NCI-H82 treated with DMSO at 0.1 percent for 48 hours (cell line): ENCODE results near the gene HSPG2.
"Not testable (repeated sequence)": the region's sequence is repeated elsewhere in the genome, so short reads cannot be mapped to it uniquely, and the experiment has no call there.

Experiments
- DNase-seq: peaks from one replicate; lab custom pipeline; 2025; ENCODE audit not compliant: unreplicated experiment; lab: John Stamatoyannopoulos, UW

Gene HSPG2

GRCh38 chr1:21937034-21937371 is at the start of gene HSPG2:
Gene HSPG2 (minus strand): TSS chr1:21937310. CDS start chr1:21937217, 93 bp downstream.
- no peak for DNase-seq

- DNase-seq, result not testable (repeated sequence)
These were observed 49.3 kb upstream of the HSPG2 start for GRCh38 chr1:21986386-21986785.

DNA sequence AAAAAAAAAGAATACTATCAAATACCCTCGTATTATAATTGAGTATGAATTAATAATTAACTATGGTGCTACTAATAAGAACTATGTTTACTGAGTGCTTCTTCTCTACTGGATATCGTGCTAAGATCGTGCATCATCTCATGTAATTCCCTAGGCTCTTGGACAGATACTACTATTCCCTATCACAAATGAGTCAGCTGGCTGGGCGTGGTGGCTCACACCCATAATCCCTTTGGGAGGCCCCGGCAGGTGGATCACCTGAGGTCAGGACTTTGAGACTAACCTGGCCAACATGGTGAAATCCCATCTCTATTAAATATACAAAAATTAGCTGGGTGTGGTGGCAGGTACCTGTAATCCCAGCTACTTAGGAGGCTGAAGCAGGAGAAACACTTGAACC is 48.8 kb upstream of the HSPG2 start:
- not testable (repeated sequence) for DNase-seq

DNA sequence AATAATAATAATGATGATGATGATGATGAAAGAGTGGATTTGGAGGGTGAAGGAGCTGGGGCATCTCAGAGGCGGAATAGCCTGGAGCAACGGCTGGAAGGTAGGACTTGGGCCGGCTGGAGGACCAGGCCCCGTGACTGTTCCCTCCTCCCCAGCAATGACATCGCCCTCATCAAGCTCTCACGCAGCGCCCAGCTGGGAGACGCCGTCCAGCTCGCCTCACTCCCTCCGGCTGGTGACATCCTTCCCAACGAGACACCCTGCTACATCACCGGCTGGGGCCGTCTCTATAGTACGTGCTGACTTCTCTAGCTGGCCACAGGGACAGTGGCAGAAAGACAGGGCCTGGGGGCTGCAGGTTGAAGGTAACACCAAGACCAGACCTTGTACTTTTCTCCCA is 46.4 kb upstream of the HSPG2 start:
- not testable (repeated sequence) for DNase-seq

DNA sequence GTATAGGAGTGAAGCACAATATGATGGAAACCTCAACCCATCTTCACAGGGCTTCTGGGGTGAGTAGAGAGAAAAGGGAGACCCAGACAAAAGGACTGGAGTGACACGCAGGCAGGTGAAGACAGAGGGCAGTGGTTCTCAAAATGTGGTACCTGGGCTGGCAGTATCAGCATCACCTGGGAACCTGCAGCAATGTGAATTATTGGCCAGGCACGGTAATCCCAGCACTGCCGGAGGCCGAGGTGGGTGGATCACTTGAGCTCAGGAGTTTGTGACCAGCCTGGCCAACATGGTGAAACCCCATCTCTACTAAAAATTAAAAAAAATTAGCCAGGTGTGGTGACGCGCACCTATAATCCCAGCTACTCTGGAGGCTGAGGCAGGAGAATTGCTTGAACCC is 45.0 kb upstream of the HSPG2 start:
- not testable (repeated sequence) for DNase-seq

DNA sequence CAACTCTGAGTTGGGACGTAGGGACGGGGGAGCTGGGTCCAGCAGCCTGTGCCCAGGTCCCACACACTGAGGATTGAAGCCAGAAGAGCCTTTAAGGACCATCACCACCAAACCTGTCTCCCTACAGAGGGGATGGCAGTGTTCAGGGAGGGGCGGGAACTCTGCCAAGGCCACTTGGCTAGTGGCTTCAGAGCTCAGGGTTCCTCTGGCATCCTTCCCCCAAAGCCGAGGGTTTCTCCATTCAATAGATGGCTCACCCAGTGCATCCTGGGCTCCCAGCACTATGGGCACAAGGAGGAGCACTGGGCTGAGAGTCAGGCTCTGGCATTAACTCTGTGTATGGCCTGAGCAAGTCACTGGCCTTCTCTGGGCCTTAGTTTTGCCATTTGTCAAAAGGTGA is 44.1 kb upstream of the HSPG2 start:
- DNase-seq, result not testable (repeated sequence)

DNA sequence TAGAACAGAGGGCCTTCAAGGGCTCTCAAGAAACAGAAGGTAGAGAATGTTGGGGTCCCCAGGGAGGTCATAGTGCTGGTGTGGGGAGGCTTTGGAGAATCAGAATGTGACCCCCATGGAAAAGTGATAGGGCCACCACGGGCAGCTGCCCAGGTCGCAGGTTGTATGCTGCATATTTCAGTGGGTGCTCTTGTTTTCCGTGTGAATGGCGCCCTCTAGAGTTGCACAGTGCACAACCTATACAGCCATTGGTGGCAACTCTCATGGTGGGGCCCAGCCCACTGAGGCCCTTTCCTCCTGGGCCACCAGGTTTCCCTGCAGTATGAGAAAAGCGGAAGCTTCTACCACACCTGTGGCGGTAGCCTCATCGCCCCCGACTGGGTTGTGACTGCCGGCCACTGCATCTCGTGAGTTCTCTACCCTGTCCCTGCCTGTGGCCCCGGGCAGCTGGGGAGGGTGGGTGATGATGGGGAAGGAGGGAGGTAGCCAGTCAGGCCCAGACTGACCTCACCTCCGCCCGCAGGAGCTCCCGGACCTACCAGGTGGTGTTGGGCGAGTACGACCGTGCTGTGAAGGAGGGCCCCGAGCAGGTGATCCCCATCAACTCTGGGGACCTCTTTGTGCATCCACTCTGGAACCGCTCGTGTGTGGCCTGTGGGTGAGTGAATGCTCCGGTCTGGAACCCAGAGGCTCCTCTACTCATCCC is 43.6 kb upstream of the HSPG2 start:
- DNase-seq, result not testable (repeated sequence)

- not testable (repeated sequence) for DNase-seq
These were observed 41.1 kb upstream of the HSPG2 start for GRCh38 chr1:21978209-21978608.

- DNase-seq, result not testable (repeated sequence)
These were observed 39.7 kb upstream of the HSPG2 start, which contains the start of gene CELA3B for GRCh38 chr1:21976703-21977239. Gene CELA3B (plus strand): TSS chr1:21977022. CDS start chr1:21977040, 18 bp downstream.

- not testable (repeated sequence) for DNase-seq
These were observed 38.2 kb upstream of the HSPG2 start for GRCh38 chr1:21975296-21975695.

GRCh38 chr1:21974699-21975098 is 37.6 kb upstream of the HSPG2 start:
- DNase-seq, result not testable (repeated sequence)

DNA sequence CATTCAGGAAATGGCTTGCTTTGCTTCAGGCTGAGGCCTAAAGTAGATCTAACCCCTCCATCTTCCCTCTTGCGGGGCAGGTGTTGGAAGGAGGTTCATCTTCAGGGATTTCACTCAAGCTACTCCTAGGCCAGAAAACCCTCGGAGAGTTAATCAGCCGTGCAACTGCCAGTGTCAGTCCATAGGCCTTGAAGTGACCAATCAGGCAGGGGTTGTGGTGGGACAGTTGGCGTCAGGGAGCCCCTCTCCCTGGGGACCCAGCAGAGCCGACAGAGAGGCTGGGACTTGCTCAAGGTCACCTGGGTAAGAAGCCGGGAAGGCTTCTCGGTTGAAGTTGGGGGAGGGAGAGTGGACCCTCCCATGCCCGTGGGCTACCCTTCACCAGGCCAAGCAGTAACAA is 36.8 kb upstream of the HSPG2 start:
- DNase-seq, result not testable (repeated sequence)

DNA sequence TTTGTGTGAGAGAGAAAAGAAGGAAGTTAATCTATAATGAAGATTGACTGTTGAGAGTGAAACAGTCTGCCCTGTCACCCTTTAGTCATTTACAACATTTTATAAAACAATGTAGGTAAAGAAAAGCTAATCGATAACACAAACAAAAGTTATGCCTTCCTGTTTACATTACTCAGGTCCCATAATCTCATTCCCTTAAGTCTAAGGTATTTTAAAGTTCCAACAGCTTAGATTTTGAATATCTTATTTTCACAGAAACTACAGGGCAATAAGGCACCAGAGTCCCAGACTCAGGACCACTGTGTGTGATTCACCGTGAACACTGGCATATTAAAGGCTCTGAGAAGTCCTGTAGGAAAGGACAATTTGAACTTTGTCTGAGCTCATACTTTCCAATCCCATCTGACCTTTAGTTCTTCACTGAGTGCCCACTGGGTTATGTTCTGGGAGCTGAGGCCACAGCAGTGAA is 35.9 kb upstream of the HSPG2 start:
- not testable (repeated sequence) for DNase-seq

- DNase-seq, result not testable (repeated sequence)
These were observed 33.4 kb upstream of the HSPG2 start for GRCh38 chr1:21970523-21970922.

DNA sequence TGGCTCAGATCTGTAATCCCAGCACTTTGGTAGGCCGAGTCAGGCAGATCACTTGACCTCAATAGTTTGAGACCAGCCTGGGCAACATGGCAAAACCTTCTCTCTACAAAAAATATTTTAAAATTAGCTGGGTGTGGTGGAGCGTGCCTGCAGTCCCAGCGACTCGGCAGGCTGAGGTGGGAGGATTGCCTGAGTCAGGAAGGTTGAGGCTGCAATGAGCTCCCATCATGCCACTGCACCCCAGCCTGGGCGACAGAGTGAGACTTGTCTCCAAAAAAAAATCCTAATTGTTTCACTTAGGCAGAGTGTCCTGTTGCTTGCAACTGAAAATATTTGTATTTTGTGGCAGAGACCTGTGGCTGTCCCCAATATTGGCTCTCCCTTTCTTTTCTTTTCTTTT is 32.0 kb upstream of the HSPG2 start:
- DNase-seq, result not testable (repeated sequence)

- DNase-seq, result not testable (repeated sequence)
These were observed 30.1 kb upstream of the HSPG2 start for GRCh38 chr1:21967216-21967615.

DNA sequence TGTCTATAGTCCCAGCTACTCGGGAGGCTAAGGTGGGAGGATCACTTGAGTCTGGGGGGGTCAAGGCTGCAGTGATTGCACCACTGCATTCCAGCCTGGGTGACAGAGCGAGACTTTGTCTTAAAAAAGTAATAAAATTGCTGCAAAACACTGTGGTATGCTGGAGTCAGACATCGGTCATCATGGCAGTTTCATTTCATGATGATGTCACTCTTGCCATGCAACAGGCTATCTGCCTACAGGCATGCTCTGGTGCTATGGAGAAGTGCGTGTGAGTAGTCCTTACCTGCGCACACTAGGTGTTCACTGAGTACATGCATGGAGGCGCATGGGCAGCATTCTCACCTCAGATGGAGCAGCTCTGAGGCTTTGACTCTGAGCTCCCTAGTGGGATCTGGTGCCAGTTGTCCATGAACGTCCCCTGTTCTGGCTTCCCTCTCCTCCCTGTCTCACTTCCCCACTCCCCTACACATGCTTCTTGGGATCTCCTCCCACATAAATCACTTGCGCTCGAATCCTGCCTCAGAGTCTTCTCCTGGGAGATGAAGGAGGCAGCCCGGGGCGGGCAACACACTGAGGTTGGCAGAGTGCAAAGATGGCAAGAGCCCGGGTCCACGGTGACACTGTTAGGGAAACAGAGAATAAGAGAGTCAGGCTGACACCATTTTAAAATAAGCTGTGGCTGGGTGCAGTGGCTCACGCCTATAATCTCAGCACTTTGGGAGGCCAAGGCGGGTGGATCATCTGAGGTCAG is 29.3 kb upstream of the HSPG2 start:
- DNase-seq, result no peak

DNA sequence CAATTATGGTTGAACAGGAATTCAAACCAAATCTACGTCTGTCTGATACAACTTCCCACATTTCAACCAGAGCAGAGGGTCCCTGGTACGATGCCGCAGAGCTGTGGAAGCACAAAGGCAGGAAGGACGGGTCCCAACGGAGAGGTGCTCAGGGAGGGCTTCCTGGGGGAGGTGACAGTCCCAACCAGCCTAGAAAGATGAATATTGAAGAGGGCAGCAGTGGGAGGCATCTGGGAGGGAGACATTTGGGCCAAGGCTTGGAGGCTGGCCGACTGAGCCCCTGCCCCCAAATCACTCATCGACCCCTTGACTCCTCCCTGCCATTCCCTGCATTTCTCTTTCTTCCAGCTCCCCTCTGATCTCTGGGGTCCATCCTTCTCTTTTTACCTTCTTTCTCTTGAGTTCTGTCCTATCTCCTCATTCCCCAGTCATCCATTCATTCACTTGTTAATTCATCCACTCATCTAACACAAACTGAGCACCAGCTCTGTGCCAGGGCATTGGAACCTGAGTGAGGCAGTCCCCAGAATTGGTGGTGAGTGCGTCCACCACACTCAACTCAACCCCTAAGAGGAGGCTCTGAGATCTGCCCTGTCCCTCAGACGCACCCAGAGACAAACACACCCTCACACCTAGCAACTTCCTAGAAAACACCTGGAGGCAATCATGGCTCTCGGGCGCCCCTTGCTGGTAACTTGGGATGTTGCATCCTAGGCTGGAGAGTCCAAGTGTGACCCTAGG is 26.5 kb upstream of the HSPG2 start:
- DNase-seq, result peak; percentile 31

GRCh38 chr1:21961799-21962198 is 24.7 kb upstream of the HSPG2 start:
- DNase-seq, result no peak

DNA sequence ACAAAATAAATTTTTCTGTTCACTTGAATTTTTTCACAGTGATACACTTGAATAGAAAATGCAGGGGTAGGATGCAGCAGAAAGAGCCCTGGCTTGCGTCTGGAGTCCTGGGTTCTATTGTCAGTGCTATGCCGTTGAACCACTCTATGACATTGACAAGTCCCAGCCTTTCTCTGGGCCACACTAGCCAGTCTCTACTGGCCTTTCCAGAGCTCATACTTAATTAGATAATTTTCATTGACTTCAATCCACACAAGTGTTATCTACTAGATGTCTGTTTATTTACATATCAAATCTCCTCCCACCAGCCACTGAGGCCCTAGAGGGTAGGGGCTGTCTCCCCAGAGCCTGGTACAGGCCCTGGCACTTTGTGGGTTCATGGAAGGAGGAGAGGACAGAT is 24.2 kb upstream of the HSPG2 start:
- DNase-seq, result no peak
